ENCODE measurements around the gene TMEM139. TPM values are rescaled to one million over a fixed set of nuclear protein-coding genes. Genes with fewer than 3 reads are reported as not detected.
"Not testable (repeated sequence)": the region's sequence is repeated elsewhere in the genome, so short reads cannot be mapped to it uniquely, and the experiment has no call there.

Gene TMEM139
- total RNA-seq, 1 donor from 2014 or later: 0.31 TPM

GRCh38 chr7:143259765-143260164 is 25.0 kb upstream of the TMEM139 start:
- no peak for DNase-seq

- no peak for DNase-seq
Measured at GRCh38 chr7:143261901-143262300, 22.9 kb upstream of the TMEM139 start.

- peak; percentile 86 for DNase-seq
Measured at GRCh38 chr7:143263266-143264195, 21.2 kb upstream of the TMEM139 start, which contains the start of gene GSTK1. Gene GSTK1 (plus strand): TSS chr7:143263441. CDS start chr7:143263514, 73 bp downstream.

GRCh38 chr7:143264196-143264568 is 20.6 kb upstream of the TMEM139 start:
- DNase-seq: not testable (repeated sequence)

- no peak for DNase-seq
Measured at GRCh38 chr7:143265017-143265693, 19.6 kb upstream of the TMEM139 start.

- DNase-seq: no peak
Measured at GRCh38 chr7:143269251-143269650, 15.5 kb upstream of the TMEM139 start.

- DNase-seq: no peak
Measured at GRCh38 chr7:143271240-143271639, 13.5 kb upstream of the TMEM139 start.

- DNase-seq: no peak
Measured at GRCh38 chr7:143272871-143273270, 11.9 kb upstream of the TMEM139 start.

GRCh38 chr7:143279186-143280098 is 5.3 kb upstream of the TMEM139 start:
- no peak for DNase-seq

GRCh38 chr7:143280160-143280559 is 4.6 kb upstream of the TMEM139 start:
- DNase-seq: no peak

- no peak for DNase-seq
Measured at GRCh38 chr7:143280566-143280965, 4.2 kb upstream of the TMEM139 start.

GRCh38 chr7:143281529-143281928 is 3.2 kb upstream of the TMEM139 start:
- no peak for DNase-seq

- no peak for DNase-seq
Measured at GRCh38 chr7:143282124-143282523, 2.6 kb upstream of the TMEM139 start.

- DNase-seq: no peak
Measured at GRCh38 chr7:143283381-143283780, 1.4 kb upstream of the TMEM139 start.

GRCh38 chr7:143285470-143285778 is 666 bp downstream of the TMEM139 start:
- DNase-seq: no peak

GRCh38 chr7:143285806-143286521 is 1.2 kb downstream of the TMEM139 start:
- peak; percentile 45 for DNase-seq

- no peak for DNase-seq
Measured at GRCh38 chr7:143286522-143286890, 1.7 kb downstream of the TMEM139 start.

- DNase-seq: no peak
Measured at GRCh38 chr7:143287339-143287934, 2.7 kb downstream of the TMEM139 start.

GRCh38 chr7:143287935-143288826 is 3.4 kb downstream of the TMEM139 start, which contains the start of gene CASP2:
Gene CASP2 (plus strand): TSS chr7:143288351. CDS start chr7:143288456, 105 bp downstream.
- DNase-seq: peak; percentile 97

- DNase-seq: no peak
Measured at GRCh38 chr7:143288836-143289235, 4.1 kb downstream of the TMEM139 start.

Measured in occipital lobe (tissue), 2 donors.